Occipital lobe (tissue), 3 donors: ENCODE results near the gene VWA8. TPM values are rescaled to one million over a fixed set of nuclear protein-coding genes. Genes with fewer than 3 reads are reported as not detected.

Experiments
- DNase-seq: peaks from one replicate; lab custom pipeline; 2025; lab: John Stamatoyannopoulos, UW
- small RNA-seq: library from RNA; depleted of rRNA; stranded (forward); fragments of <200 nt; gene quantifications from one replicate; pipeline ENCODE3, GENCODE V24; 2014
- total RNA-seq: library from RNA; depleted of rRNA; stranded (reverse); fragments of >200 nt; gene quantifications from one replicate; pipeline ENCODE4 v1.2.3, GENCODE V29; 2014

The VWA8 gene
- total RNA-seq, 1 donor from 2014 or later, result 53.7 TPM

GRCh38 chr13:41520660-41521630 is 440.0 kb downstream of the VWA8 start:
- DNase-seq, result no peak

- DNase-seq, result no peak
Observed at GRCh38 chr13:41520016-41520659, 440.8 kb downstream of the VWA8 start.

Small RNAs within 50 kb of the gene (small RNA-seq; reads per million reads assigned to genes)
- gene RN7SL515P (not detected), gene RNU6-74P (not detected), gene RPS28P8 (not detected)

Other genes with a start within 250 kb of the VWA8 start
- 20.0 TPM for gene DGKH, start 87.5 kb upstream of the VWA8 start, total RNA-seq